ENCODE data around the gene DNAH9.
A peak's percentile ranks its signal among the peaks of the same experiment; 100 is the strongest.

Gene DNAH9

GRCh38 chr17:11991461-11991860, 393.2 kb downstream of the DNAH9 start:
- DNase-seq = no peak

- peak in 1 of 2 experiments; percentile 24 for DNase-seq
These were observed 398.5 kb downstream of the DNAH9 start for GRCh38 chr17:11996722-11997146.

GRCh38 chr17:11997147-11997971, 399.1 kb downstream of the DNAH9 start, which contains the start of gene ZNF18:
Gene ZNF18, minus strand, starts transcription at chr17:11997475. Its CDS starts 4,646 bp downstream, at chr17:11992829.
- peak; percentile 83 to 90 for DNase-seq

GRCh38 chr17:11997972-11998233, 399.6 kb downstream of the DNAH9 start:
- DNase-seq = no peak

GRCh38 chr17:11999696-12000095, 401.4 kb downstream of the DNAH9 start:
- DNase-seq = no peak

GRCh38 chr17:12007466-12007865, 409.2 kb downstream of the DNAH9 start:
- no peak for DNase-seq

Measured in NCI-H1930 (cell line).